T47D (cell line): ENCODE data around the gene WNT7A.

Source experiments
- DNase-seq, 2 experiments: peaks; one replicate each; pipeline versions ENCODE4 v3.0.0 to v3.0.0-alpha.2; 2011 to 2012; ENCODE audit warnings: low read depth in 1 of 2, low spot score in 1 of 2
- JUND ChIP-seq: IDR thresholded peaks from 2 replicates; pipeline ENCODE4 v1.6.1; 2012; ENCODE audit warnings: low read depth
- in situ Hi-C: cut with HindIII; loops from 2 replicates; pipeline ENCODE4 v1.10.0; 2016; ENCODE audit warnings: low sequenced_read_pairs, low pct_unique_long_range_greater_than_20kb

The WNT7A gene

DNA sequence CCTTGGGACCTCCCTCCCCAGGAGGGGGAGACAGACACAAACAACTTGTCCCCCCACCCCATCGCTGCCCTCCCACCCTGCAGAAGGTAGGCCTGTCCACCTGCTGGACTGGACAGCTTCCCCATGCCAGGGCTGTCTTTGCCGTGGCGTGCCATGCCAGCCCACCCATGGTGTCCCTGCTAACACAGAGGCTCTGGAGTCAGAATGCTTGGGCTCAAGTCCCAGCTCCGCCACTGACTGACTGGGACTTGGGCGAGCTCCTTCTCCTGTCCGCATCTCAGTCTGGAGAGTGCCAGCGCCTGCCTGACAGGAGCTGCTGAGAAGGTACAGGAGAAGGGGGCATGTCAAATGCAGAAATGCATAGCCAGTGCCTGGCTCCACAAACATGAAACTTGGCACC is 23.9 kb downstream of the WNT7A start:
- in situ Hi-C loops = no loop called here
- no peak for TF ChIP-seq JUND
- DNase-seq = no peak

DNA sequence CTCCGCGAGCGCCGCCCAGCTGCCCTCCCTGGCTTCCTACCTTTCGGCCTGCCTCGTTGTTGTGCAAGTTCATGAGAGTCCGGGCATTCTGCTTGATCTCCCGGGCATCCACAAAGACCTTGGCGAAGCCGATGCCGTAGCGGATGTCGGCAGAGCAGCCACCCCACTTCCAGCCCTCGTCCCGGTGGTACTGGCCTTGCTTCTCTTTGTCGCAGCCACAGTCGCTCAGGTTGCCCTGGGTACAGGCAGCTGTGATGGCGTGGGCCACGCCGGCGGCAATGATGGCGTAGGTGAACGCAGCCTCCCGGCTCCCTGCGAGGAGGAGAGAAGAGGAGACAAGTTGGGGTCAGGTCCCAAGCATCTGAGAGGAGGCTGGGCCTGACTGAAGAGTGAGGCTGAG is 25.4 kb downstream of the WNT7A start:
- in situ Hi-C loops = no loop called here
- no peak for DNase-seq
- no peak for TF ChIP-seq JUND

DNA sequence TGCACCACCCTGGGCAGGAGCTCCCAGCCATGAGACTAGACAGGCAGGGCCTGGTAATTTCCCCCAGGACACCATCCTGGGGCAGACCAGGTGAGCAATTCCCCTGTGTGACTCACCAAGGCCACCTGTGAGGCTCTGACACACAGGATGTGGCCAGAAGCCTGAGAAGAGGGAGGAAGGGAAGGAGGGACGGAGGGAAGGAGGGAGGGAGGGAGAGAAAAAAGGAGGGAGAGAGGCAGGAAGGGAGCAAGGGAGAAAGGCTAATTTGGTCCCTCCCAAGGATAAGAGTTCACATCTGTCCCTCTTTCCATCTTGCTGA is 25.9 kb downstream of the WNT7A start:
- no peak for DNase-seq
- in situ Hi-C loops = no loop called here
- no peak for TF ChIP-seq JUND

DNA sequence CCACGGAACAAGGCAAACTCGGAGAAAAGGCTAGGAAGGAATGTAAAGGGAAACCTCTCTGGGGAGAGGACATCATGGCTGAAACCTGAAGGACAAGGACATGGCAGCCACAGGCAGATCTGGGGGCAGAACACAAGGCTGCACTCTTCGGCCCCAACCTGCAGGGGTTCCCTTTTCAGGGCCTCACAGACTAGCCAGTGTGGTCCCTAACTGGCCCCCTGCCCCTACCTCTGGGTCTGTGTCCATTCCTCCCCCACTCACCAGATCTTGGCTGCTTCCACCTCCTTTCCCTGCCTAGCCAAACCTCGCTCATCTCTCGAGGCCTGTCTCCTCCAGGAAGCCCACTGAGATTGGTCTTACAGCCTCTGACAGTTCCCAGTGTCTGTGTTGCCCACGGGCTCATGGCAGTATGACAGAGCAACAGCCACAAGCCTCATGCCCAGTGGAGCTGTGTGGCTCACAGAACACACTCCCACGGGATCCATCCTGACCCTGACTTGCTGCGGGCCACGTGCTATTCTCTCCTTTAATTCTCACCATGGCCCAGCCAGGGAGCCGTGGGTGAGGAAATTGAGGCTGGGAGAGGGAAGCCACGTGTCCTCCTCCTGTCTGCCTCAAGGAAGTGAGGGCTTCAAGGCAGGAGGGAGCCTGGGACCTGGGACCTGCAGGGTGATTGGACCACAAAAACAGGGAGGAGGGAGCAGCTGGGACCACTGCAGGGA is 26.5 kb downstream of the WNT7A start:
- DNase-seq = no peak
- TF ChIP-seq JUND = no peak
- in situ Hi-C loops = no loop called here

DNA sequence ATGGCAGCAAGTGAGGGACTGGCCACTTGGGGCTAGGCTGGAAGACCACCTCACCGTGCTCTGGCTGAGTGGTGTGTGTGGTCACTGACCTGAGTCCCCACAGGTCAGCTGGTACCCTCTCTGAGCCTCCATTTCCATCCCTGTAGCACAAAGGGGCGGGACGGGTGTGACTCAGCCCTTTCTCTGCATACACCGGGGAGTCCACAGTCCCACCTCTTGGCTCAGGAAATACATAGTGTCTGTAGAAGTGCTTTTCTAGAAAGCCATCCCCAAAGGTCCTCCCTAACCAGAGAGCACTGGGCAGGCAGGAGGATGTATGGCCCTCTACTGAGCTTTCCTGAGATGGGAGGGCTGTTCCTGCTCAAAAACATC is 27.2 kb downstream of the WNT7A start:
- no peak for TF ChIP-seq JUND
- in situ Hi-C loops = no loop called here
- no peak for DNase-seq

DNA sequence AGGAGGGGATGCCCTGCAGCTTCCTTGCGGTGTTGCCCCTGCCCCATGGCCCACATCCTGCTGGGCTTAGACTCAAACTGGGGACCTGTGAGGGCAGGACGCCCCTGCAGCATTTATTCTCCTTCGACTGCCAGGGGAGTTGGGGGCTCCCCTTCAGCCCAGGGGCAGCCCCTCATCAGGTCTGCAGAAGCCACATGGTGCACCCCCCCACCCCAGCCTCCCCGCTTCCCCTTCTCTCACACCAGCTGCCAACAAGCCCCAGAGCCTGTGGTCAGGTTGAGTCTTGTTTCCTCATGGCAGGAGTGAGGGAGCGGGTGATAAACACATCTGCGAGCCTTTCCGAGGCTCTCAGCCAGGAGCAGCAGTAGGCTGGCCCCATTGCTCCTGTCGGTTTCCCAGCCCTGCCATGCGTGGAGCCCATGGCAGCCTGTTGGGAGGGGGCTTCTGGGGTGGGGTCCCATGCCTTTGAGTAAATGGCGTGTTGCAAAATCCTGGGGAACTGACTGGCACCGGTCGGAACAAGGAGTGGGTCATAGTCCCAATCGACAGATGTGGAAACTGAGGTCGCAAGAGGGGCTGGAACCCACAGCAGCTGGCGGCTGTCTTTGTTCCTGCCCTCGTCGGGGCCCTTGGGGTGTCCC is 27.8 kb downstream of the WNT7A start:
- TF ChIP-seq JUND = no peak
- DNase-seq = no peak
- in situ Hi-C loops = no loop called here

DNA sequence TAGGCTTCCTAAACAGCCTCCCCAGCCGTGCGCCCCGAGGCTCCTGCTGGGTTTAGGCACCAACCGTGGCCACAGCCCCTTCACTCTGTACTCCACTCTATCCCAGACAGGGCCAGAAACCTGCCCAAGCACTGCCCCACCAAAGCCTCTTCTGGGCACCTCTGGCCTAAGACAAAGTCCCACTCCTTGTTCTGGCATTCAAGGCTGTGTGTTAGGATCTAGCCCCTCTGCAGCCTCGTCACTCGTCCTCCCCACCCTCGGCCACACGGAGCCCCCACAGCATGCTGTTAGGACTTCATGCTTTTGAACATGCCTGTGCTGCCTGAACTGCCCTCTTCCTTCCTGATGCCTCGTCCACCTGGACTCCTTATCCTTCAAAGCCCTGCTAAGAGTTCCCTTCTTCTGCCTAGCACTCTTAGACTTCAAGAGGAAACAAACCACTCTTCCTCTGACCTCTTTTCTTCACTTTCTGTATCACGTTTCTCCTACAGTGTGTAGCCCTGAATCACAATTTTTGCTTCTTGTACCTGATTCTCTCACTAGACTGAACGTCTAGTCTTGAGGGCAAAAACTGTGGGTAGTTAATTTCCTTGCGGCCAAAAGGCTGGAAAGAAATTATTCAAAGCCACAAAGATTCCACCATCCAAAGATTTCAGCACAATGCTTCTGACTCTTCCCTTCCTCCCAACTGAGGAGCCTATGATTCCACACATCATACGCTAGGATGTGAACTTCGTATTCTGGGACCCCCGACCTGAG is 28.6 kb downstream of the WNT7A start:
- DNase-seq = no peak
- TF ChIP-seq JUND = no peak
- in situ Hi-C loops = no loop called here

DNA sequence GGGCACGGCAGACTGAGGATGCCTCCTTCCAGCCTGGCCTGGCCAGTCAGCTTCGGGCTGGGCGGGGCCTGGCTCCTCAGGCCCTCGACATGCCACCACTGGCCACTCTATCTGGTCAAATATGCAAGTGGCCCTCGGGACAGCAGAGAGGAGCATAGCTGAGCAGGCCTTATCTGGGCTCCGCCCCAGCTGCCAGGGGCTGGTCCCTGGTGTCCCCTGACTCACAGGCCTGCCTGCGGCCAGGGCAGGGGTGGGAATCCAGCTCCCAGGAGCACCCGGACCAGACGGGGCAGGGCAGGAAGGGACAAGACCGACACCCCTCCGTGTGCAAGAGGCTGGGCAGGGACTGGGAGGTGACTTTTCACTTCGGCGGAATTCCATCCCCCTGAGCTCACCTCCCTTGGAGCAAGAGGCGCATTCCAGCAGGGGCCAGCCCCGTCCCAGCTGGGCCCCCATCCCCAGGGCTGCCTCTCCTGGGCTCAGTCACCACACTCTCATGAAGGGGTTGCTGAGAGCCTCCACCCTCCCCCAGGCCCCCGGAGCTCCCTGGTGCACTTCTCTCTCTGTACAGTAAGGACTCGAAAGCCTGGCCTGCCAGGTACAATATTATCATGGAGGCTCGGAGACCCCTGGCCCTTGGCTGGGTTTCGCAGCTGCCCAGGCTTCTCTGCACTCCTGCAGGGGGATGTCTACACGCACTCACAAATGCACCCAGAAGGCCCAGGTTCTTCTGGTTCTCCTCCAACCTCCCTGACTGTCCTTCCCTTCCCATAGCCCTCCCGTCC is 29.5 kb downstream of the WNT7A start:
- TF ChIP-seq JUND = no peak
- in situ Hi-C loops = no loop called here
- DNase-seq = peak; percentile 57

DNA sequence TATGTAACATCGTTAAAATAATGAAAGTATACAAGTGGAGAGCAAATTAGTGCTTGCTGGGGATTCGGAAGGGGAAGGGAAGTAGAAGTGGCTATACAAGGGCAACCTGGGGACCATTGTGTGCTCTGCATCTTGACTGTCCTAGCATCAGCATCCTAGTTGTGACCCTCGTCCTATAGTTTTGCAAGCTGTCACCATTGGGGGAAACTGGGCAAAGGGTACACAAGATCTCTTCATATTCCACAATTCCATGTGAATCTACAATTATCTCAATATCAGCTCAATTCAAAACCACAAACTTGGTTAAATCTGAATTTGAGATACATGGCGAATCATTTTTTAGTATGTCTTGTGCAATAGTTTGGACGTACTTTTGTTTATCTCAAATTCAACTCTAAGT is 30.9 kb downstream of the WNT7A start:
- DNase-seq = no peak
- in situ Hi-C loops = no loop called here
- TF ChIP-seq JUND = no peak

DNA sequence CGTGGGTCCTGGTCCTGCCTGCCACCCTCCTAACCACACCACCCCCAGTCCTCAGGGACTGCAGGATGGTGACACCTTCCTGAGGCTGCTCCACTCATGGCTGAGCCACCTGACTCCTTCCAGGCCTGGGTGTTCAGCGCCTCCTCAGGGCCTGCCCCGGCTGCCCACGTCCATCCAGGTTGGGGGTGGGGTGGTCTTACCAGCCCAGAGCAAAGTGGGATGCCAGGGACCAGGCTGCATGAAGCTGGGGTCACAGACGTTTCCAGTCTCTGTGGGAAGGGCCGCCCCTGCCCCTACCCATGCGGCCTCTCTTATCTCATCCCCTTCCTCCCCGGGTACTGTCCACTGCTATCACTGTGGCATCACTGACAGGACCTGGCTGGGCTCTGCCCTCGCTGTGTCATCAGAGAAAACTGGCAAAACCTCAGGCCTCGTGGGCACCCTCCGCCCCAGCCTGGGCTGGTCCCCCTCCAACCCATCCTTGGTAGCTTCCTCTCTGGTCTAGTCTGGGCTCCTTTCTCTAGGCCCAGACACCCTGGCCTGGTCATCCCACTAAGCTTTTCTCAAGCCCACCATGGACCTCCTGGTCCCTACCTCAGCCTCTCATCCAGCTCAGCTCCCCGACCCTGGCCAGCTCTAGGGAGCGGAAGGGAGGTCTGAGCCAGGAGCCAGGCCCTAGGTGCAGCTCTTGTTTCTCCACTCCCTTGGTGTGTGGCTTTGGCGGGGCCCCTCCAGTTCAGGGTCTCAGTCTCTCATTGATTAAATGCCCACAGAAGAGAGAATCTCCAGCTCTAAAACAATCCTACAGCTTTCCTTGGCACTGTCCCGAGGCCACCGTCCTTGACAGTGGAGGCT is 32.9 kb downstream of the WNT7A start:
- TF ChIP-seq JUND = no peak
- DNase-seq = no peak
- in situ Hi-C loops = no loop called here

DNA sequence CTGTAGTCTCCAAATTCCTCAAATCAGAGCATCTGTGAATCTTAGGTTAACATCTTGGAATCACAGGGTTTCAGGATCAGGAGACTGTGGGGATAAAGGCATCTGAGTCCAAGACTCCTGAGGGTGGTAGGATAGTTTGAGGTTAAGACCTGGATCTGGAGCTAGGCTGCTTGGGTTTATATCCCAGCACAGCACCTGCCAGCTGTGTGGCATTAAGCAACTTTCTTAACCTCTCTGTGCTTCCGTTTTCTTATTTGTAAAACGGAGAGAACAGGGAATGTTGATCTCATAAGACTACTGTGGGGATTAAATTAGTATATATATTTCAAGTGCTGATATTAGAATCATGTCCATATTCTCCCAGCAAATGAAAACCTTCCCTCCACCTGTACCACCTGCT is 33.6 kb downstream of the WNT7A start:
- no peak for DNase-seq
- no peak for TF ChIP-seq JUND
- in situ Hi-C loops = no loop called here

DNA sequence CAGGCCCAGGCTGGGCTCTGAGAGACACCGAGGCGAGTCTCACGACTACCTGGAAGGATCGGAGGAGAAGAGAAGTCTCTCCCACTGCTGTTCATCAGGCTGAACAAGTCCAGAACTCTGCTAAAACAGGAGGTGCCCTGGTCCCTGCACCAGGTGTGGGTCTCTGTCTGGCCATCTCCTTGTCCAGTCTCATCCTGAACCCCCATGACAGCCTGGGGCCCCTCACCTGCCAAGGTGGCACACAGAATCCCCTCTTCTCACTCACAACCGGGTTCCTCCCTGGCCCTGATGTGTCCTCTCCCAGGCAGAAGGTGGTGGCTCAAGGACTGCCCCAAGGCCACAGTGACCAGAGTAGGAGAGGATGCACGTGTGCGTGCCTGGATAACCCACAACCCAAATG is 34.1 kb downstream of the WNT7A start:
- DNase-seq = no peak
- no peak for TF ChIP-seq JUND
- in situ Hi-C loops = no loop called here
